Liver (tissue), 9 donors: ENCODE measurements around the gene KCND2. TPM values are rescaled to one million over a fixed set of nuclear protein-coding genes. Genes with fewer than 3 reads are reported as not detected.

Experiments used
- DNase-seq: peaks from one replicate; pipeline ENCODE4 v3.0.0-alpha.2; 2017; ENCODE audit warnings: low spot score
- H3K27ac ChIP-seq, 2 donors: one replicate each; pipeline ENCODE4 v1.7.0; 2013; ENCODE audit warnings: inconsistent platforms in 2 of 2, low read length in 2 of 2, control low read depth in 1 of 2, low read depth in 1 of 2, mild to moderate bottlenecking in 1 of 2
- H3K27me3 ChIP-seq, 4 donors: one replicate each; pipeline versions ENCODE4 v1.6.1 to v1.7.0; 2013; ENCODE audit warnings: low read length in 3 of 4, inconsistent platforms in 1 of 4, mild to moderate bottlenecking in 1 of 4, moderate library complexity in 1 of 4; ENCODE audit not compliant: control insufficient read depth in 4 of 4, insufficient read depth in 4 of 4
- H3K36me3 ChIP-seq, 4 donors: one replicate each; pipeline versions ENCODE4 v1.6.1 to v1.7.0; 2013; ENCODE audit warnings: low read length in 3 of 4, mild to moderate bottlenecking in 3 of 4, low read depth in 1 of 4, moderate library complexity in 1 of 4; ENCODE audit not compliant: control insufficient read depth in 4 of 4, insufficient read depth in 3 of 4
- H3K4me1 ChIP-seq, 4 donors: one replicate each; pipeline versions ENCODE4 v1.6.1 to v1.7.0; 2013; ENCODE audit warnings: low read length in 3 of 4, mild to moderate bottlenecking in 3 of 4, moderate library complexity in 1 of 4; ENCODE audit not compliant: control insufficient read depth in 4 of 4, insufficient read depth in 4 of 4
- H3K4me3 ChIP-seq, 3 donors: one replicate each; pipeline versions ENCODE4 v1.6.1 to v1.7.0; 2013; ENCODE audit warnings: low read length in 3 of 3, control low read depth in 1 of 3, low read depth in 1 of 3, mild to moderate bottlenecking in 1 of 3
- H3K9ac ChIP-seq, 2 donors: one replicate each; pipeline ENCODE4 v1.7.0; 2013; ENCODE audit warnings: low read length in 2 of 2, mild to moderate bottlenecking in 2 of 2, moderate library complexity in 2 of 2, control low read depth in 1 of 2, low read depth in 1 of 2
- H3K9me3 ChIP-seq, 4 donors: one replicate each; pipeline versions ENCODE4 v1.6.1 to v1.7.0; 2013; ENCODE audit warnings: low read length in 3 of 4; ENCODE audit not compliant: control insufficient read depth in 4 of 4
- EGR1 ChIP-seq, 2 donors: IDR thresholded peaks; 2 replicates each; pipeline ENCODE4 v1.6.1; 2016 to 2018; ENCODE audit warnings: antibody characterized with exemption in 2 of 2, low read depth in 2 of 2
- FOXA1 ChIP-seq: IDR thresholded peaks from 2 replicates; pipeline ENCODE4 v1.6.1; 2016; ENCODE audit warnings: antibody characterized with exemption
- FOXA2 ChIP-seq: IDR thresholded peaks from 2 replicates; pipeline ENCODE4 v1.6.1; 2016; ENCODE audit warnings: antibody characterized with exemption
- GABPA ChIP-seq, 2 donors: IDR thresholded peaks in 1 of 2; conservative IDR thresholded peaks in 1 of 2; 2 replicates each; pipeline ENCODE4 v1.6.1; 2016; ENCODE audit warnings: antibody characterized with exemption in 2 of 2, mild to moderate bottlenecking in 1 of 2, moderate library complexity in 1 of 2
- HNF4A ChIP-seq, 2 donors: conservative IDR thresholded peaks; 2 replicates each; pipeline ENCODE4 v1.6.1; 2016; ENCODE audit warnings: antibody characterized with exemption in 2 of 2, mild to moderate bottlenecking in 2 of 2
- HNF4G ChIP-seq: IDR thresholded peaks from 2 replicates; pipeline ENCODE4 v1.6.1; 2016; ENCODE audit warnings: antibody characterized with exemption
- NR2F2 ChIP-seq: IDR thresholded peaks from 2 replicates; pipeline ENCODE4 v1.6.1; 2016; ENCODE audit warnings: antibody characterized with exemption
- RXRA ChIP-seq, 2 donors: IDR thresholded peaks; 2 replicates each; pipeline ENCODE4 v1.6.1; 2017 to 2018; ENCODE audit warnings: antibody characterized with exemption in 2 of 2, mild to moderate bottlenecking in 1 of 2
- SP1 ChIP-seq: IDR thresholded peaks from 2 replicates; pipeline ENCODE4 v1.6.1; 2018; ENCODE audit warnings: antibody characterized with exemption, mild to moderate bottlenecking
- TAF1 ChIP-seq: conservative IDR thresholded peaks from 2 replicates; pipeline ENCODE4 v1.6.1; 2016; ENCODE audit warnings: antibody characterized with exemption, mild to moderate bottlenecking
- YY1 ChIP-seq: IDR thresholded peaks from 2 replicates; pipeline ENCODE4 v1.6.1; 2016; ENCODE audit warnings: antibody characterized with exemption, mild to moderate bottlenecking
- WGBS: extraction: QIAGEN DNeasy Blood & Tissue Kit; methylation state at CpG from one replicate; pipeline ENCODE4 v1.1.7; 2013; 5-methylcytosine and 5-hydroxymethylcytosine counted together
- polyA plus RNA-seq, 2 donors: library from polyadenylated mRNA; stranded (reverse) in 1 of 2; unstranded in 1 of 2; fragments of 200-250 nt in 1 of 2; fragments of >200 nt in 1 of 2; fragmentation: Nextera tagmentation in 1 of 2; extraction: Ambion mirVana in 1 of 2; gene quantifications; one replicate each; pipeline versions ENCODE4 v1.2.1 to v1.2.3, GENCODE V29; 2013 to 2015
- total RNA-seq, 2 donors: library from RNA; depleted of rRNA; stranded (reverse); fragments of >200 nt; gene quantifications; one replicate each; pipeline ENCODE4 v1.2.3, GENCODE V29; 2014
- TF ChIP-seq, protein P1 (sequence below): IDR thresholded peaks from 2 replicates; pipeline ENCODE4 v1.6.1; 2016; ENCODE audit warnings: antibody characterized with exemption, mild to moderate bottlenecking
- TF ChIP-seq, protein P2 (sequence below): IDR thresholded peaks from 2 replicates; pipeline ENCODE4 v1.6.1; 2016; ENCODE audit warnings: antibody characterized with exemption
- TF ChIP-seq, protein P3 (sequence below): IDR thresholded peaks from 2 replicates; pipeline ENCODE4 v1.6.1; 2016; ENCODE audit warnings: antibody characterized with exemption
- TF ChIP-seq, protein P4 (sequence below): fragments of 150-350 bp; IDR thresholded peaks from 2 replicates; pipeline ENCODE4 v1.5.1; 2017; ENCODE audit warnings: improper control_type of control experiment, low read depth, low read length; ENCODE audit not compliant: missing input control
- donor health status: healthy.
- donor health status: healthy.
- donor health status: healthy.
- donor health status: healthy.
- donor health status: healthy.

The KCND2 gene
- total and polyA plus RNA-seq, 4 donors, result 0.02 to 0.22 (median 0.07) TPM

DNA sequence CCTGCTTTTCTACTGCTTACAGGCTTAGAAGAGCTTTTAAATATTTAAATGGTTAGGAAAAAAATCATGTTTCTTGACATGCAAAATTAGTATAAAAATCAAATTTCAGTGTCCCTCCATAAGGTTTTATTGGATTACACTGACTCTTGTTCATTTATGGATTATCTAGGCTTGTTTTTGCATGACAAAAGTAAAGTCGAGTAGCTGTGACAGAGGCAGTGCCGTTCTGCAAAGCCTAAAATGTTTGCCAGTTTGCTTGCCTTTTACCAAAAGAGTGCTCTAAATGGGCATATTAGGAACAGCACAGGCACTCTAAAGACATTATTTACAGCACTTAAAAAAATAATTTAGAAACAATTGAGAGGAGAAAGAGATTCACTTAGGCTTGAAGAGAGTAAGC lies 445.4 kb downstream of the KCND2 start:
- no peak overlapping the region for H3K4me3 ChIP-seq
- no peak for TF ChIP-seq FOXA1
- TF ChIP-seq, protein P1, sequence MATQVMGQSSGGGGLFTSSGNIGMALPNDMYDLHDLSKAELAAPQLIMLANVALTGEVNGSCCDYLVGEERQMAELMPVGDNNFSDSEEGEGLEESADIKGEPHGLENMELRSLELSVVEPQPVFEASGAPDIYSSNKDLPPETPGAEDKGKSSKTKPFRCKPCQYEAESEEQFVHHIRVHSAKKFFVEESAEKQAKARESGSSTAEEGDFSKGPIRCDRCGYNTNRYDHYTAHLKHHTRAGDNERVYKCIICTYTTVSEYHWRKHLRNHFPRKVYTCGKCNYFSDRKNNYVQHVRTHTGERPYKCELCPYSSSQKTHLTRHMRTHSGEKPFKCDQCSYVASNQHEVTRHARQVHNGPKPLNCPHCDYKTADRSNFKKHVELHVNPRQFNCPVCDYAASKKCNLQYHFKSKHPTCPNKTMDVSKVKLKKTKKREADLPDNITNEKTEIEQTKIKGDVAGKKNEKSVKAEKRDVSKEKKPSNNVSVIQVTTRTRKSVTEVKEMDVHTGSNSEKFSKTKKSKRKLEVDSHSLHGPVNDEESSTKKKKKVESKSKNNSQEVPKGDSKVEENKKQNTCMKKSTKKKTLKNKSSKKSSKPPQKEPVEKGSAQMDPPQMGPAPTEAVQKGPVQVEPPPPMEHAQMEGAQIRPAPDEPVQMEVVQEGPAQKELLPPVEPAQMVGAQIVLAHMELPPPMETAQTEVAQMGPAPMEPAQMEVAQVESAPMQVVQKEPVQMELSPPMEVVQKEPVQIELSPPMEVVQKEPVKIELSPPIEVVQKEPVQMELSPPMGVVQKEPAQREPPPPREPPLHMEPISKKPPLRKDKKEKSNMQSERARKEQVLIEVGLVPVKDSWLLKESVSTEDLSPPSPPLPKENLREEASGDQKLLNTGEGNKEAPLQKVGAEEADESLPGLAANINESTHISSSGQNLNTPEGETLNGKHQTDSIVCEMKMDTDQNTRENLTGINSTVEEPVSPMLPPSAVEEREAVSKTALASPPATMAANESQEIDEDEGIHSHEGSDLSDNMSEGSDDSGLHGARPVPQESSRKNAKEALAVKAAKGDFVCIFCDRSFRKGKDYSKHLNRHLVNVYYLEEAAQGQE, result no peak
- no peak for TF ChIP-seq HNF4G
- TF ChIP-seq, protein P2, sequence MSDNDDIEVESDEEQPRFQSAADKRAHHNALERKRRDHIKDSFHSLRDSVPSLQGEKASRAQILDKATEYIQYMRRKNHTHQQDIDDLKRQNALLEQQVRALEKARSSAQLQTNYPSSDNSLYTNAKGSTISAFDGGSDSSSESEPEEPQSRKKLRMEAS, result no peak
- no peak for TF ChIP-seq RXRA (IDR thresholded peaks at IDR 0.05)
- TF ChIP-seq SP1, result no peak
- no peak for TF ChIP-seq NR2F2
- TF ChIP-seq GABPA (IDR thresholded peaks at IDR 0.05 in 1 of 2, conservative IDR thresholded peaks at IDR 0.05 in 1 of 2), result no peak
- TF ChIP-seq HNF4A (conservative IDR thresholded peaks at IDR 0.05), result no peak
- no peak for TF ChIP-seq YY1
- no peaks in the 10 kb centered on the region for H3K27me3 ChIP-seq
- no peak overlapping the region for H3K27ac ChIP-seq
- no peak overlapping the region for H3K9ac ChIP-seq
- 79% methylated on average over 2 of the region's 2 CpGs for WGBS
- H3K9me3 ChIP-seq, result no peaks in the 10 kb centered on the region
- no peaks in the 10 kb centered on the region for H3K36me3 ChIP-seq
- no peaks in the 10 kb centered on the region for H3K4me1 ChIP-seq
- no peak for DNase-seq

DNA sequence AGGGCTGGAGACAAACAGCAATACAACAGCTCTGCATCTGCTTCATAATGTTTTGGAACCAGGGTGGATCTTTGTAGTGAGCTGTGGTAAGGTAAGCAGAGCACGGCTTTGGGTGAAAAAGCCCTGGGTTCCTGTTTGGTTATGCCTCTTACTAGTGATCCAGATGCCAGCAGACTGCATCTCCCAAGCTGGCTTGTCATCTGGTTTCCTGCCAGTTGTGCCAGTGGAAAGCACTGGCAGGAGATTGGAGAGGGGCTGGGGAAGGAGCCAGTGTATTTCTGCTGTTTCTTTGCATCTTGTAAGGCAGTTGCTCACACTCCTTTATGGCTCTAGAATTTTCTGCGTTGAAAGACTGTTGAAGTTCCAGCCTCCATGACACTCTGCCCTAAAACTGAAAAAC lies 447.3 kb downstream of the KCND2 start:
- 76% methylated on average over 2 of the region's 2 CpGs for WGBS
- Histone ChIP-seq H3K4me3 (no peak overlapping the region), H3K9ac (no peak overlapping the region), H3K27ac (no peak overlapping the region), H3K9me3 (no peaks in the 10 kb centered on the region), H3K27me3 (no peaks in the 10 kb centered on the region), H3K36me3 (no peaks in the 10 kb centered on the region), H3K4me1 (peaks cover 0 to 5% (median 4%) of the 10 kb centered on the region in 4 donors)
- TF ChIP-seq NR2F2 (no peak), RXRA (IDR thresholded peaks at IDR 0.05) (no peak), SP1 (no peak), FOXA2 (no peak), FOXA1 (no peak), YY1 (no peak), EGR1 (IDR thresholded peaks at IDR 0.05; ENCODE audit: low read depth in 2 of 2) (no peak), TAF1 (no peak), HNF4A (conservative IDR thresholded peaks at IDR 0.05) (no peak)
- TF ChIP-seq, protein P3, sequence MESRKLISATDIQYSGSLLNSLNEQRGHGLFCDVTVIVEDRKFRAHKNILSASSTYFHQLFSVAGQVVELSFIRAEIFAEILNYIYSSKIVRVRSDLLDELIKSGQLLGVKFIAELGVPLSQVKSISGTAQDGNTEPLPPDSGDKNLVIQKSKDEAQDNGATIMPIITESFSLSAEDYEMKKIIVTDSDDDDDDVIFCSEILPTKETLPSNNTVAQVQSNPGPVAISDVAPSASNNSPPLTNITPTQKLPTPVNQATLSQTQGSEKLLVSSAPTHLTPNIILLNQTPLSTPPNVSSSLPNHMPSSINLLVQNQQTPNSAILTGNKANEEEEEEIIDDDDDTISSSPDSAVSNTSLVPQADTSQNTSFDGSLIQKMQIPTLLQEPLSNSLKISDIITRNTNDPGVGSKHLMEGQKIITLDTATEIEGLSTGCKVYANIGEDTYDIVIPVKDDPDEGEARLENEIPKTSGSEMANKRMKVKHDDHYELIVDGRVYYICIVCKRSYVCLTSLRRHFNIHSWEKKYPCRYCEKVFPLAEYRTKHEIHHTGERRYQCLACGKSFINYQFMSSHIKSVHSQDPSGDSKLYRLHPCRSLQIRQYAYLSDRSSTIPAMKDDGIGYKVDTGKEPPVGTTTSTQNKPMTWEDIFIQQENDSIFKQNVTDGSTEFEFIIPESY, result no peak
- TF ChIP-seq, protein P2, result no peak
- TF ChIP-seq, protein P4, sequence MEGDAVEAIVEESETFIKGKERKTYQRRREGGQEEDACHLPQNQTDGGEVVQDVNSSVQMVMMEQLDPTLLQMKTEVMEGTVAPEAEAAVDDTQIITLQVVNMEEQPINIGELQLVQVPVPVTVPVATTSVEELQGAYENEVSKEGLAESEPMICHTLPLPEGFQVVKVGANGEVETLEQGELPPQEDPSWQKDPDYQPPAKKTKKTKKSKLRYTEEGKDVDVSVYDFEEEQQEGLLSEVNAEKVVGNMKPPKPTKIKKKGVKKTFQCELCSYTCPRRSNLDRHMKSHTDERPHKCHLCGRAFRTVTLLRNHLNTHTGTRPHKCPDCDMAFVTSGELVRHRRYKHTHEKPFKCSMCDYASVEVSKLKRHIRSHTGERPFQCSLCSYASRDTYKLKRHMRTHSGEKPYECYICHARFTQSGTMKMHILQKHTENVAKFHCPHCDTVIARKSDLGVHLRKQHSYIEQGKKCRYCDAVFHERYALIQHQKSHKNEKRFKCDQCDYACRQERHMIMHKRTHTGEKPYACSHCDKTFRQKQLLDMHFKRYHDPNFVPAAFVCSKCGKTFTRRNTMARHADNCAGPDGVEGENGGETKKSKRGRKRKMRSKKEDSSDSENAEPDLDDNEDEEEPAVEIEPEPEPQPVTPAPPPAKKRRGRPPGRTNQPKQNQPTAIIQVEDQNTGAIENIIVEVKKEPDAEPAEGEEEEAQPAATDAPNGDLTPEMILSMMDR, result no peak
- no peak for DNase-seq
